Nucleus accumbens (tissue), 56 donors: ENCODE measurements around the gene DIP2C.
"Not testable (repeated sequence)": the region's sequence is repeated elsewhere in the genome, so short reads cannot be mapped to it uniquely, and the experiment has no call there.

ENCODE experiments used
- DNase-seq, 56 donors: peaks; one replicate each; lab custom pipeline; 2025; lab: John Stamatoyannopoulos, UW

DIP2C gene

GRCh38 chr10:689452-690371 lies at the start of gene DIP2C:
Gene DIP2C (minus strand): TSS chr10:689668. CDS start chr10:689578, 90 bp downstream.
- DNase-seq = peak in 39 of 56 donors; percentile 19 to 86 (median 60)

- DNase-seq = no peak
These were observed 45.0 kb upstream of the DIP2C start for GRCh38 chr10:734481-734880.

- no peak for DNase-seq
These were observed 43.6 kb upstream of the DIP2C start for GRCh38 chr10:733086-733485.

GRCh38 chr10:729213-729612 lies 39.7 kb upstream of the DIP2C start:
- no peak for DNase-seq

GRCh38 chr10:728603-729002 lies 39.1 kb upstream of the DIP2C start:
- DNase-seq = no peak

- no peak for DNase-seq
These were observed 37.8 kb upstream of the DIP2C start for GRCh38 chr10:727162-727790.

- no peak for DNase-seq
These were observed 36.3 kb upstream of the DIP2C start for GRCh38 chr10:725786-726185.

GRCh38 chr10:725302-725701 lies 35.8 kb upstream of the DIP2C start:
- DNase-seq = no peak

- DNase-seq = no peak
These were observed 34.5 kb upstream of the DIP2C start for GRCh38 chr10:723973-724372.

- DNase-seq = no peak
These were observed 33.0 kb upstream of the DIP2C start for GRCh38 chr10:722281-723060.

GRCh38 chr10:718143-718700 lies 28.8 kb upstream of the DIP2C start:
- DNase-seq = peak in 3 of 56 donors; percentile 7 to 12 (median 8)

GRCh38 chr10:717458-717857 lies 28.0 kb upstream of the DIP2C start:
- DNase-seq = no peak

- DNase-seq = no peak
These were observed 27.4 kb upstream of the DIP2C start for GRCh38 chr10:716821-717220.

- no peak for DNase-seq
These were observed 24.7 kb upstream of the DIP2C start for GRCh38 chr10:714214-714613.

GRCh38 chr10:712575-712974 lies 23.1 kb upstream of the DIP2C start:
- DNase-seq = no peak

- no peak for DNase-seq
These were observed 22.6 kb upstream of the DIP2C start for GRCh38 chr10:712089-712488.

- DNase-seq = no peak
These were observed 18.4 kb upstream of the DIP2C start for GRCh38 chr10:707861-708260.

GRCh38 chr10:707456-707855 lies 18.0 kb upstream of the DIP2C start:
- DNase-seq = no peak

GRCh38 chr10:703118-703517 lies 13.7 kb upstream of the DIP2C start:
- DNase-seq = no peak

- DNase-seq = not testable (repeated sequence)
These were observed 10.7 kb upstream of the DIP2C start for GRCh38 chr10:700183-700582.
